Naive thymus-derived CD4-positive, alpha-beta T cell (primary cell): ENCODE results near the gene TACC2. TPM values are rescaled to one million over a fixed set of nuclear protein-coding genes. Genes with fewer than 3 reads are reported as not detected.
A peak's percentile ranks its signal among the peaks of the same experiment; 100 is the strongest.

Source experiments
- ATAC-seq: fragments of 150-1000 bp; cut with Tn5 transposase; 2 replicates; pipeline ENCODE4 v1.10.0; 2021; ENCODE audit warnings: mild to moderate bottlenecking, moderate library complexity
- CTCF ChIA-PET: fragments of 350-600 bp; sonication (Branson Sonifier 250); formaldehyde crosslinking; loops from one replicate; lab custom pipeline; 2021; ENCODE audit warnings: antibody characterized with exemption; lab: Charles Lee
- POLR2A ChIA-PET: fragments of 350-600 bp; sonication (Branson Sonifier 250); formaldehyde crosslinking; loops from one replicate; lab custom pipeline; 2021; ENCODE audit warnings: antibody characterized with exemption, inconsistent platforms; lab: Charles Lee
- DNase-seq, 9 donors: peaks; one replicate each; pipeline versions ENCODE4 v3.0.0 to v3.0.0-alpha.2; 2020 to 2022; ENCODE audit warnings: mixed read lengths in 1 of 9
- H3K27ac ChIP-seq: one replicate; pipeline ENCODE4 v1.7.0; 2013; ENCODE audit warnings: mild to moderate bottlenecking, low read depth, low read length, moderate library complexity
- H3K27me3 ChIP-seq, 2 donors: one replicate each; pipeline ENCODE4 v1.7.0; 2013; ENCODE audit warnings: low read length in 2 of 2, mild to moderate bottlenecking in 2 of 2, moderate library complexity in 2 of 2; ENCODE audit not compliant: control insufficient read depth in 2 of 2, insufficient read depth in 2 of 2
- H3K36me3 ChIP-seq, 3 experiments: 1 replicate in 2 of 3; 2 replicates in 1 of 3; pipeline ENCODE4 v1.7.0; 2013; ENCODE audit warnings: low read length in 3 of 3, mild to moderate bottlenecking in 3 of 3, moderate library complexity in 1 of 3; ENCODE audit not compliant: insufficient read depth in 3 of 3, control insufficient read depth in 2 of 3
- H3K4me1 ChIP-seq, 2 donors: one replicate each; pipeline ENCODE4 v1.7.0; 2013; ENCODE audit warnings: low read length in 2 of 2, mild to moderate bottlenecking in 2 of 2, moderate library complexity in 1 of 2; ENCODE audit not compliant: control insufficient read depth in 2 of 2, insufficient read depth in 2 of 2
- H3K4me3 ChIP-seq: 2 replicates; pipeline ENCODE4 v1.7.0; 2013; ENCODE audit warnings: mild to moderate bottlenecking, low read length
- H3K9me3 ChIP-seq, 3 experiments: 1 replicate in 2 of 3; 2 replicates in 1 of 3; pipeline ENCODE4 v1.7.0; 2013; ENCODE audit warnings: low read length in 3 of 3; ENCODE audit not compliant: control insufficient read depth in 2 of 3
- H3K27ac Mint-ChIP-seq, 9 donors: one replicate each; pipeline ENCODE4 v1.8.0; 2020 to 2022; ENCODE audit warnings: mixed read lengths in 9 of 9, mild to moderate bottlenecking in 8 of 9, moderate library complexity in 5 of 9, inconsistent platforms in 2 of 9
- H3K27me3 Mint-ChIP-seq, 5 donors: one replicate each; pipeline ENCODE4 v1.8.0; 2021 to 2022; ENCODE audit warnings: mixed read lengths in 5 of 5, mild to moderate bottlenecking in 1 of 5
- H3K36me3 Mint-ChIP-seq, 5 donors: one replicate each; pipeline ENCODE4 v1.8.0; 2020 to 2022; ENCODE audit warnings: mixed read lengths in 5 of 5, mild to moderate bottlenecking in 3 of 5, inconsistent platforms in 1 of 5
- H3K4me1 Mint-ChIP-seq, 7 donors: one replicate each; pipeline ENCODE4 v1.8.0; 2020 to 2022; ENCODE audit warnings: mixed read lengths in 7 of 7, mild to moderate bottlenecking in 3 of 7, inconsistent platforms in 1 of 7
- H3K4me3 Mint-ChIP-seq, 10 donors: one replicate each; pipeline ENCODE4 v1.8.0; 2020 to 2022; ENCODE audit warnings: mild to moderate bottlenecking in 10 of 10, mixed read lengths in 10 of 10, moderate library complexity in 6 of 10, inconsistent platforms in 2 of 10
- H3K9me3 Mint-ChIP-seq, 11 donors: one replicate each; pipeline ENCODE4 v1.8.0; 2020 to 2022; ENCODE audit warnings: mixed read lengths in 11 of 11, mild to moderate bottlenecking in 4 of 11, inconsistent platforms in 1 of 11, moderate library complexity in 1 of 11
- intact Hi-C, 2 donors: fragments of 100-400 bp; cut with micrococcal nuclease; formaldehyde crosslinking; loops; one replicate each; pipeline ENCODE4 v1.15.1; 2023
- polyA plus RNA-seq, 2 donors: library from polyadenylated mRNA; unstranded; fragments of 300-500 nt; fragmentation: Illumina TruSeq; gene quantifications; one replicate each; pipeline ENCODE4 v1.2.3, GENCODE V29; 2021
- total RNA-seq, 6 experiments: library from RNA in 5 of 6; stranded (reverse) in 5 of 6; gene quantifications; 1 replicate in 5 of 6; 2 replicates in 1 of 6; pipeline ENCODE4 v1.2.3 and lab custom pipeline; 2021 to 2026

TACC2 gene
- total and polyA plus RNA-seq, 7 experiments from 2014 or later = 0.16 TPM; not detected in 6

- Histone ChIP-seq H3K36me3 (no peaks in the 10 kb centered on the region), H3K4me3 (no peak overlapping the region), H3K9me3 (no peaks in the 10 kb centered on the region), H3K4me1 (no peaks in the 10 kb centered on the region), H3K27ac (no peak overlapping the region), H3K27me3 (no peaks in the 10 kb centered on the region)
- Mint-ChIP-seq H3K27ac (no peak overlapping the region), H3K4me1 (peaks cover 0 to 4% (median 0%) of the 10 kb centered on the region in 7 donors), H3K4me3 (no peak overlapping the region), H3K9me3 (peaks cover 0 to 33% (median 15%) of the 10 kb centered on the region in 11 donors), H3K36me3 (peaks cover 0 to 5% (median 0%) of the 10 kb centered on the region in 5 donors), H3K27me3 (peaks cover 3 to 53% (median 38%) of the 10 kb centered on the region in 5 donors)
- intact Hi-C loops = no loop called here
- ChIA-PET POLR2A (no interaction called here), CTCF (no interaction called here)
- DNase-seq (no peak), ATAC-seq (no peak)
These were observed 276.0 kb downstream of the TACC2 start for GRCh38 chr10:122264931-122265330.

DNA sequence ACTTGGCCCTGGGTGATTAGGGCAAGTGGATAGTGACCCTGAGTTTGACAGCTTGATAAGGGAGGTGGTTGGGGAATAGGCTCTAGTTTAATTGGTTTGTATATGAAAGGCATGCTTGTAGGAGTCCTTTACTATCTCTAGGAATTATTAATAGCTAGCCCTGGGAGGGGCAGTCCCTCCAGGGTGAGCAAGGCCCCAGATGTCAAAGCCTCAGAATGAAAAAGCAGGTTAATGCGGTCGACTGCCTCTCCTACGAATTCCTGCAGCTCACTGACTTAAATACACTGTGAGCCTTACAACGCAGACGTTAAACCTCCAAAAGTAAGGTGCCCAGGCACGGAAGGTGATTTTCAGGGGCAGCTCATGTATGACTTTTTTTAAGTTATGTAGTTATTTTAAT, 276.9 kb downstream of the TACC2 start:
- Histone ChIP-seq H3K27ac (no peak overlapping the region), H3K4me1 (no peaks in the 10 kb centered on the region), H3K27me3 (no peaks in the 10 kb centered on the region), H3K36me3 (no peaks in the 10 kb centered on the region), H3K9me3 (no peaks in the 10 kb centered on the region), H3K4me3 (no peak overlapping the region)
- no peak for ATAC-seq
- peaks cover 0 to 47% (median 35%) of the 10 kb centered on the region in 5 donors for H3K27me3 Mint-ChIP-seq
- no peak overlapping the region for H3K27ac Mint-ChIP-seq
- H3K36me3 Mint-ChIP-seq = peaks cover 0 to 5% (median 0%) of the 10 kb centered on the region in 5 donors
- no peak overlapping the region for H3K4me3 Mint-ChIP-seq
- POLR2A ChIA-PET = no interaction called here
- H3K4me1 Mint-ChIP-seq = peaks cover 0 to 4% (median 0%) of the 10 kb centered on the region in 7 donors
- intact Hi-C loops = no loop called here
- no peak for DNase-seq
- CTCF ChIA-PET = no interaction called here
- H3K9me3 Mint-ChIP-seq = peaks cover 0 to 29% (median 15%) of the 10 kb centered on the region in 11 donors

- CTCF ChIA-PET = interaction anchor here (0.6 to 1.4 kb wide), 4 partner anchors 9 to 274 kb away, joined by 3 to 5 read pairs (median 4); no protein-coding TSS in a partner anchor
- Mint-ChIP-seq H3K4me1 (peaks cover 0 to 4% (median 0%) of the 10 kb centered on the region in 7 donors), H3K9me3 (peaks cover 0 to 15% (median 8%) of the 10 kb centered on the region in 11 donors), H3K27me3 (peaks cover 0 to 38% (median 33%) of the 10 kb centered on the region in 5 donors), H3K36me3 (peaks cover 0 to 4% (median 0%) of the 10 kb centered on the region in 5 donors), H3K27ac (no peak overlapping the region), H3K4me3 (no peak overlapping the region)
- ATAC-seq = peak; percentile 78
- Histone ChIP-seq H3K27me3 (no peaks in the 10 kb centered on the region), H3K4me3 (no peak overlapping the region), H3K36me3 (no peaks in the 10 kb centered on the region), H3K4me1 (no peaks in the 10 kb centered on the region), H3K27ac (no peak overlapping the region), H3K9me3 (no peaks in the 10 kb centered on the region)
- intact Hi-C loops = loop anchor here (1.0 kb wide), 2 partner anchors 167 to 297 kb away; no protein-coding TSS in a partner anchor
- POLR2A ChIA-PET = no interaction called here
- peak in 5 of 9 donors; percentile 15 to 52 (median 22) for DNase-seq
These were observed 279.1 kb downstream of the TACC2 start for GRCh38 chr10:122267849-122268737.

- Histone ChIP-seq H3K9me3 (no peaks in the 10 kb centered on the region), H3K27ac (no peak overlapping the region), H3K4me3 (no peak overlapping the region), H3K4me1 (no peaks in the 10 kb centered on the region), H3K27me3 (no peaks in the 10 kb centered on the region), H3K36me3 (no peaks in the 10 kb centered on the region)
- Mint-ChIP-seq H3K27me3 (peaks cover 0 to 33% (median 25%) of the 10 kb centered on the region in 5 donors), H3K9me3 (peaks cover 0 to 4% (median 2%) of the 10 kb centered on the region in 11 donors), H3K4me3 (no peak overlapping the region), H3K27ac (no peak overlapping the region), H3K4me1 (peaks cover 0 to 4% (median 0%) of the 10 kb centered on the region in 7 donors), H3K36me3 (no peaks in the 10 kb centered on the region)
- POLR2A ChIA-PET = no interaction called here
- no peak for DNase-seq
- intact Hi-C loops = no loop called here
- ATAC-seq = no peak
- CTCF ChIA-PET = interaction anchor here (1.3 to 1.4 kb wide), 2 partner anchors 10 to 85 kb away, joined by 3 to 5 read pairs; no protein-coding TSS in a partner anchor
These were observed 280.2 kb downstream of the TACC2 start for GRCh38 chr10:122269059-122269687.

- Mint-ChIP-seq H3K27ac (no peak within 1 kb of the TSS), H3K4me1 (peaks cover 0 to 4% (median 0%) of the 10 kb centered on the region in 7 donors), H3K9me3 (peaks cover 0 to 1% (median 0%) of the 10 kb centered on the region in 11 donors), H3K36me3 (no peaks in the 10 kb centered on the region), H3K4me3 (no peak within 1 kb of the TSS), H3K27me3 (peaks cover 0 to 25% (median 17%) of the 10 kb centered on the region in 5 donors)
- intact Hi-C loops = no loop called here
- H3K27me3 ChIP-seq = no peaks in the 10 kb centered on the region
- DNase-seq (no peak), ATAC-seq (no peak)
- H3K4me3 ChIP-seq = no peak within 1 kb of the TSS
- CTCF ChIA-PET = interaction anchor here (0.7 kb wide), 1 partner anchor 164 kb away, joined by 3 read pairs; no protein-coding TSS in a partner anchor
- no peaks in the 10 kb centered on the region for H3K4me1 ChIP-seq
- H3K9me3 ChIP-seq = no peaks in the 10 kb centered on the region
- H3K27ac ChIP-seq = no peak within 1 kb of the TSS
- no peaks in the 10 kb centered on the region for H3K36me3 ChIP-seq
- POLR2A ChIA-PET = no interaction called here
These were observed 282.1 kb downstream of the TACC2 start, which contains the start of gene BTBD16 for GRCh38 chr10:122271076-122271475. TSS of gene BTBD16 (plus strand) at chr10:122271296. CDS start at chr10:122275082, 3,786 bp downstream.

DNA sequence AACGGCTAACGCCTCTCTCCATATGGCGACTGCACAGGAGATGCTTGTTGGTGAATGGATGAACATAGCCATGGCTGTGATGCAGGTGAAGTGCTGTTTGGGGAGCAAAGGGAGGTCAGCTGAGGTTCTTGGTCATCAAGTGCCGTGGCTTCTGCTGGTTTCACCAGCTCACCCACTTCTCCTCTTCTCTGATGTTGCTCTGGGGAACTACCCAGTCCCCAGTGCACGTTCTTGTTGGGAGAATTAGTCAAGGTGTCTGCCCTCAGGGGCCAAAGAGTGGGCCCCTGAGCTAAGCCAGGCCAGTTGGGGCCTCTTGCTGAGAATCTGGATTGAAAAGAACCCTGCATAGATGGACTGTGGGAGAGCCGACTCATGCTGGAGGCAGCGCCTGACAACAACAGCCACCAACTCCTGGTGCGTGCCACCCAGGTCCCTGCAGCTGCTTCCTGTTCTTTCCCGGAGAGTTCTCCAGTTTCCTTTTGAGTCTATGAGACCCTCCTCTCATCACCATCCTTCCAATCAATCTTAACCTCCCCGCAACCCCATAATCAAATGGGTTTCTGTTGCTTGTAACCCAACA, 285.1 kb downstream of the TACC2 start:
- H3K27me3 ChIP-seq = no peaks in the 10 kb centered on the region
- Mint-ChIP-seq H3K36me3 (no peaks in the 10 kb centered on the region), H3K27ac (no peak overlapping the region), H3K9me3 (peaks cover 0 to 2% (median 0%) of the 10 kb centered on the region in 11 donors), H3K4me3 (no peak overlapping the region), H3K27me3 (peaks cover 0 to 16% (median 12%) of the 10 kb centered on the region in 5 donors), H3K4me1 (no peaks in the 10 kb centered on the region)
- no peaks in the 10 kb centered on the region for H3K9me3 ChIP-seq
- no peak overlapping the region for H3K4me3 ChIP-seq
- ChIA-PET POLR2A (no interaction called here), CTCF (no interaction called here)
- no peak for DNase-seq
- no peaks in the 10 kb centered on the region for H3K4me1 ChIP-seq
- H3K27ac ChIP-seq = no peak overlapping the region
- H3K36me3 ChIP-seq = no peaks in the 10 kb centered on the region
- intact Hi-C loops = no loop called here
- no peak for ATAC-seq
